LNCAP (cell line): Measurements from ENCODE around the gene SMCO3.

Experiments
- TF ChIP-seq, protein P1 (sequence below): fragments of 450-650 bp; IDR thresholded peaks from 2 replicates; pipeline ENCODE4 v1.5.1; 2017; ENCODE audit warnings: mild to moderate bottlenecking

Gene SMCO3

DNA sequence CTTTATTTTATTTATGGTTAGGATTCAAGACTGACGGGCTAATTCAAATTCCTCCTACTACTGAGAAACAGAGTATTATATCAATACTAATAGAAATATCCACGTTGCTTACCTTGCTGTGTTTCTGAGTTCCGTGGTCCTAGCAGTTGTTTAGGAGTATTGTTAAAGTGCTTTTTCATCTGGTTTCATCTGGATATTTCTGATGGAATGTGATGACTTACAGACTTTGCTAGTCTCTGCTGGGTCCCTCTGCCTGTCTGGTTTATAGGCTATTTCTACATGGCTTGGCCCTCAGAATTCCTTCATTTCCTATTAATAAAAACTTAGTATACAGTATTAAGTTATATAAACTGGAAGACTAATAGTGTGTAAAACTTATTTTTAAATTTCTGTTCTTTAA, at the start of gene SMCO3:
Gene SMCO3 (minus strand): TSS at position 169 of the 400 bp plus-strand sequence. CDS start 7,502 bp downstream, outside the sequence.
- TF ChIP-seq, protein P1, sequence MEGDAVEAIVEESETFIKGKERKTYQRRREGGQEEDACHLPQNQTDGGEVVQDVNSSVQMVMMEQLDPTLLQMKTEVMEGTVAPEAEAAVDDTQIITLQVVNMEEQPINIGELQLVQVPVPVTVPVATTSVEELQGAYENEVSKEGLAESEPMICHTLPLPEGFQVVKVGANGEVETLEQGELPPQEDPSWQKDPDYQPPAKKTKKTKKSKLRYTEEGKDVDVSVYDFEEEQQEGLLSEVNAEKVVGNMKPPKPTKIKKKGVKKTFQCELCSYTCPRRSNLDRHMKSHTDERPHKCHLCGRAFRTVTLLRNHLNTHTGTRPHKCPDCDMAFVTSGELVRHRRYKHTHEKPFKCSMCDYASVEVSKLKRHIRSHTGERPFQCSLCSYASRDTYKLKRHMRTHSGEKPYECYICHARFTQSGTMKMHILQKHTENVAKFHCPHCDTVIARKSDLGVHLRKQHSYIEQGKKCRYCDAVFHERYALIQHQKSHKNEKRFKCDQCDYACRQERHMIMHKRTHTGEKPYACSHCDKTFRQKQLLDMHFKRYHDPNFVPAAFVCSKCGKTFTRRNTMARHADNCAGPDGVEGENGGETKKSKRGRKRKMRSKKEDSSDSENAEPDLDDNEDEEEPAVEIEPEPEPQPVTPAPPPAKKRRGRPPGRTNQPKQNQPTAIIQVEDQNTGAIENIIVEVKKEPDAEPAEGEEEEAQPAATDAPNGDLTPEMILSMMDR: no peak

DNA sequence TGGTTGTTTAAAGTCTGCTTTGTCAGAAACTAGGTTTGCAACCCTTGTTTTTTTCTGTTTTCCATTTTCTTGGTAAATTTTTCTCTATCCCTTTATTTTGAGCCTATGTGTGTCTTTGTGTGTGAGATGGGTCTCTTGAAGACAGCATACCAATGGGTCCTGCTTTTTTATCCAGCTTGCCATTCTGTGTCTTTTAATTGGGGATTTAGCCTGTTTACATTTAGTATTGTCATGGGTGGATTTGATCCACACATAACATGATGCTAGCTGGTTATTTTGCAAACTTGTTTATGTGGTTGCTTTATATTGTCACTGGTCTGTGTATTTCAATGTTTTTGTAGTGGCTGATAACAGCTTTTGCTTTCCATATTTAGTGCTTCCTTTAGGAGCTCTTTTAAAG, 46.5 kb upstream of the SMCO3 start:
- TF ChIP-seq, protein P1: no peak

DNA sequence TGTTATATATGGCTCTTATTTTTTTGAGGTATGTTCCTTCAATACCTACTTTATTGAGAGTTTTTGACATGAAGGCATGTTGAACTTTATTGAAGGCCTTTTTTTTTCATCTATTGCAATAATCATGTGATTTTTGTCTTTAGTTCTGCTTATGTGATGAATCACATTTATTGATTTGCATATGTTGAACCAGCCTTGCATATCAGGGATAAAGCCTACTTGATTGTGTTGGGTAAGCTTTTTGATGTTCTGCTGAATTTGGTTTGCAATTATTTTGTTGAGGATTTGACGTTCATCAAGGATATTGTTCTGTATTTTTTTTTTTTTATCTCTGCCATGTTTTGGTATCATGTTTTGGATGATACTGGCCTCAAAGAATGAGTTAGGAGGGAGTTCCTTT, 44.5 kb upstream of the SMCO3 start:
- TF ChIP-seq, protein P1: no peak

DNA sequence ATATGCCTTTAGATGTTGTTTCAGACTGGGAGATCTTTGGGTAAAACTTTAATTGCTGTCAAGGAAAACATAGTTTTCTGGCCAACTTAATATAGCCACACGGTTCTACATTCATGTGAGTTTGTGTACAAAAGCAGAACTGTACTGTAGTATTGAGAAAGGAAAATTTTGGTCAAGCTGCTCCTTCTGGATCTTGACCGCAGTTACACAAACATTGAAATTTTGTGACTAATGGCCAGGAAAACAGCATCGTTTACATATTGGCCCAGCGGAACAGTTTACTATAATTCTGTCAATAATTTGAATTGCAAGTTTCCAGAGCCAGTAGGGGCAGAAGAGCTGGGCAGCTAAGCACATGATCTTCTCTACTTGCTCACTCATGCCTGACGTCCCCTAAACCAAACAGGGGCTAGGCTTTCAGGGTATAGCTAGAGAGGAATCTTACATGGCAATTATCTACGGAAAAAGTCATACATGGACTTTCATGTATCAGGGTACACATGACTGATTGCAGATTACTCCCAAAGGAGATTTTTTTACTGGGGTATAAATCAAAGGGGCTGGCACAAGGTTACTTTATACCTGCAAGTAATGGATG, 40.7 kb upstream of the SMCO3 start:
- TF ChIP-seq, protein P1: no peak

DNA sequence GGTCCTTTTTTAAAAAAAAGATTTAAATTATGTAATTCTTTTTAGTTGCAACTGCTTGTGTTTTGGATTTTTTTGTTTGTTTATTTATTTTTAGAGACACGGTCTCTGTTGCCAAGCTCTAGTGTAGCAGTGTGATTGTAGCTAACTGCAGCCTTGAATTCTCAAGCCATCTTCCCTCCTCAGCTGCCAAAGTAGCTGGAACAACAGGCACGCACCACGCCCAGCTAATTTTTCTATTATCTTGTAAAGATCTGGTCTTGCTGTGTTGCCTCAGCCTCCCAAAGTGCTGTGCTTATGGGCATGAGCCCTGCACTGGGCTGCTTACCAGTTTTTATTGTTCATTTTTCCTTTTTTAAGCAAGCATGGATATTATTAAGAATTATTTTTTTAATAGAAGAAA, 40.0 kb upstream of the SMCO3 start:
- TF ChIP-seq, protein P1: no peak

DNA sequence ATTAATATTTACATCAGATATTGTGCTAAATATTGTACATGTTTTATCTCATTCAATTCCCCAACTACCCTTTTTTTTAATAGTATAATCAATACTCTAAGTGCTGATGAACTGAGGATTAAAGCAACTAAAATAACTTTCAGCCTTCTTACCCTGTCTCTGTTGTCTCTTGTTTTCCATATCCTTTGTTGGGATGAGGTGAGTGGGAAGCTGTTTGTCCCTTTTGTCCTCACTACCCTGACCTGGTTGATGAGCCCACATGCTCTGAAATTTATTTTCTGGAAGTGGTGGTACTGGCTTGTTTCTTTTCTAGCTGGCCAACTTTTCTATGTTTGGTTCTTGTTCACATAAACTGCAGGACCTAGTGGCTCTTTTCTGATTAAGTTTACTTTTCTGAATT, 38.9 kb upstream of the SMCO3 start:
- TF ChIP-seq, protein P1: no peak

DNA sequence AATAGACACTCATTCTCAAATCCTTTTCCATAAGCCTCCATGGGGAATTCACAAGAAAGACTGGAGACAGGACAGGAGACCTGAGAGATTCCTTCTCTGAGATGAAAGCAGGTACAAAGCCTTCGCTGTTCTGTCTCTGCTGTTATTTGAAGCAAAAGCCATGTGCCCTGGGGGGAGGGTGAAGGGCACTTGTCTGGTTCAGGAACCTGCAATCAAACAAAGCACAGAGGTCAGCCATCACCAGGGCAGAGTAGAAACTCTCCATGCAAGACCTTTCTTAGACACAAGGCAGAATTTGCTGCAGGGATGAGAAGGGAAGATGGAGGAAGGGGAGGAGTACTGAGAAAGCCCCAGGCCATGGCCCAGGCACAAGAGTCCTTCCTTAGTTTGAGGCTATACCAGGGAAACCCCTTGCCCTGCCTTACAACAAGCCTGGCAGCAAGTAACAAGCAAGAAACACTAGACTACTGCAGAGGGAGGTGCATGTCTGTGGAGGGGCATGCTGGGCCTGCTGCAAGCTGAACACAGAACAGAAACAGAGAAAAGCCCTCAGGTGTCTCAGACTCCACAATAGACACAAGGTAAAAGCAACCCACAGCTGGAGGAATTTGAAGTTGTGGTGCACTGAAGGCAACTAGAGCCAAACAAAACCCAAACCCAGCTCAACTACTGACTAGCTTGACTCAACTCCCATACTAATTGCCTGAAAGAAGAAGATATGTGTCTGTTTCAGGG, 37.1 kb upstream of the SMCO3 start:
- TF ChIP-seq, protein P1: no peak
